Hepatocyte (in vitro differentiated cells): ENCODE data around the gene GFM1. TPM values are rescaled to one million over a fixed set of nuclear protein-coding genes. Genes with fewer than 3 reads are reported as not detected.

Experiments used
- DNase-seq: peaks from one replicate; pipeline ENCODE4 v3.0.0-alpha.2; 2016; ENCODE audit warnings: low spot score
- H2AFZ ChIP-seq: fragments of 200-600 bp; sonication (generic); 2 replicates; pipeline ENCODE4 v1.6.0; 2016; ENCODE audit warnings: antibody characterized with exemption, mild to moderate bottlenecking
- H3K27ac ChIP-seq: fragments of 200-600 bp; sonication (generic); 2 replicates; pipeline ENCODE4 v1.5.1; 2016; ENCODE audit warnings: mild to moderate bottlenecking
- H3K27me3 ChIP-seq: fragments of 200-600 bp; sonication (generic); 2 replicates; pipeline ENCODE4 v1.6.1; 2016
- H3K36me3 ChIP-seq: fragments of 200-600 bp; sonication (generic); replicated peaks from 2 replicates; pipeline ENCODE4 v1.5.1; 2016; ENCODE audit warnings: low read depth; ENCODE audit not compliant: insufficient read depth
- H3K4me1 ChIP-seq: fragments of 200-600 bp; sonication (generic); 2 replicates; pipeline ENCODE4 v1.5.1; 2016; ENCODE audit warnings: mild to moderate bottlenecking, moderate library complexity; ENCODE audit not compliant: insufficient read depth
- H3K4me2 ChIP-seq: fragments of 200-600 bp; sonication (generic); 2 replicates; pipeline ENCODE4 v1.6.0; 2016
- H3K4me3 ChIP-seq: fragments of 200-600 bp; sonication (generic); 2 replicates; pipeline ENCODE4 v1.5.1; 2016; ENCODE audit warnings: mild to moderate bottlenecking
- H3K79me2 ChIP-seq: fragments of 200-600 bp; sonication (generic); 2 replicates; pipeline ENCODE4 v1.6.0; 2017; ENCODE audit warnings: mild to moderate bottlenecking
- H3K9me2 ChIP-seq: fragments of 200-600 bp; sonication (generic); replicated peaks from 2 replicates; pipeline ENCODE4 v1.6.0; 2017; ENCODE audit warnings: mild to moderate bottlenecking; ENCODE audit not compliant: insufficient read depth
- H3K9me3 ChIP-seq: fragments of 200-600 bp; sonication (generic); 2 replicates; pipeline ENCODE4 v1.5.1; 2016; ENCODE audit warnings: low read depth, mild to moderate bottlenecking
- H4K20me1 ChIP-seq: fragments of 200-600 bp; sonication (generic); 2 replicates; pipeline ENCODE4 v1.6.0; 2016; ENCODE audit warnings: mild to moderate bottlenecking; ENCODE audit not compliant: insufficient read depth, poor library complexity, severe bottlenecking
- CTCF ChIP-seq: fragments of 200-600 bp; sonication (generic); IDR thresholded peaks from 2 replicates; pipeline ENCODE4 v1.5.1; 2016; ENCODE audit warnings: antibody characterized with exemption, mild to moderate bottlenecking; ENCODE audit not compliant: poor library complexity
- EZH2 ChIP-seq: fragments of 200-600 bp; sonication (generic); IDR thresholded peaks from 2 replicates; pipeline ENCODE4 v1.6.1; 2016; ENCODE audit warnings: antibody characterized with exemption, mild to moderate bottlenecking, borderline replicate concordance
- EZH2phosphoT487 ChIP-seq: fragments of 200-600 bp; sonication (generic); IDR thresholded peaks from one replicate; pipeline ENCODE4 v1.6.1; 2018; ENCODE audit warnings: antibody characterized with exemption, mild to moderate bottlenecking, low read depth, moderate library complexity; ENCODE audit not compliant: unreplicated experiment, severe bottlenecking
- WGBS: methylation state at CpG from one replicate; pipeline ENCODE4 v1.1.6; 2016; ENCODE audit warnings: low lambda C conversion rate; ENCODE audit errors: missing lambda C conversion rate; 5-methylcytosine and 5-hydroxymethylcytosine counted together
- polyA plus RNA-seq: library from polyadenylated mRNA; unstranded; fragments of >200 nt; fragmentation: Nextera tagmentation; extraction: Ambion mirVana; gene quantifications from 2 replicates; pipeline ENCODE4 v1.2.1, GENCODE V29; 2016
- total RNA-seq: library from RNA; depleted of rRNA; stranded (reverse); fragments of >200 nt; gene quantifications from 2 replicates; pipeline ENCODE4 v1.2.3, GENCODE V29; 2014

The GFM1 gene
- total and polyA plus RNA-seq, 2 experiments from 2014 or later, result 28.0 to 60.0 TPM

GRCh38 chr3:158723991-158724390 is 79.7 kb downstream of the GFM1 start:
- Histone ChIP-seq H4K20me1 (no peaks in the 10 kb centered on the region), H3K27me3 (no peaks in the 10 kb centered on the region), H3K4me3 (no peak overlapping the region), H2AFZ (no peak overlapping the region), H3K4me1 (peaks cover 31% of the 10 kb centered on the region), H3K4me2 (peak overlapping the region; percentile 32), H3K27ac (peak overlapping the region; percentile 95), H3K9me2 (no peaks in the 10 kb centered on the region), H3K79me2 (peaks cover 2% of the 10 kb centered on the region), H3K9me3 (no peaks in the 10 kb centered on the region), H3K36me3 (no peaks in the 10 kb centered on the region)
- 87% methylated on average over 7 of the region's 7 CpGs for WGBS
- TF ChIP-seq CTCF (no peak), EZH2 (no peak), EZH2phosphoT487 (no peak)
- no peak for DNase-seq

DNA sequence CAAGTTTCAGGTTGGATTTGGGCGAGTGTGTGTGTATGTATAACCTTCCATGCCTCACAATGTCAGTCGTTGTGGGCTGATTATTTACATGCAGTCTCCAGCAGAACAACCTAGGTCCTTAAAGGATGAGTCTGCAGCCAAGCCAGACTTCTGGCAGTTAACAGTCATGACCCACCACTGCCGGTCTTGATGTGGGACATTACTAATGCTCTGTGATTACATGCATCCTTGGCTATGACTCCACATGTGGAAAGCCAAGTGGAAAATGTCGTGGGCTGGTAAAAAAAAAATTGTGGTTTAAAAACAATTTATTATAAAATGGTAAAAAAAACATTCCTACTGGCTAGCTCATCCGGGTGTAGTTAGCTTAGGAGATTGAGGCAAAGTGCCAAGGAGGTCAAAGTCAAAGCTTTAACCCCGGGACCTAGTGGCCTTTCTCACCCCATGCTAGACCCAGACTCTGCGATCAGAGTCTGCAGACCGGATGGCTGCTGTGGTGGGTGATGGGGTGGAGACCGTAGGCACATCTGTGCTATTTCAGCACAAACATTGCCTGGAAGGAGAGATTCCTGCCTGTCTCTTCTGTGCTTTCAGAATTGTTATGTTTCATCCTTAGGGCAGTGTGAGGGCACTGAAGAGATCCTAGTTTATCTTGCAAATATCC is 81.2 kb downstream of the GFM1 start:
- peak overlapping the region; percentile 95 for H3K27ac ChIP-seq
- no peaks in the 10 kb centered on the region for H3K27me3 ChIP-seq
- H3K4me1 ChIP-seq, result peaks cover 31% of the 10 kb centered on the region
- TF ChIP-seq CTCF (no peak), EZH2 (no peak), EZH2phosphoT487 (no peak)
- no peaks in the 10 kb centered on the region for H3K9me3 ChIP-seq
- H3K36me3 ChIP-seq, result no peaks in the 10 kb centered on the region
- no peak overlapping the region for H3K4me3 ChIP-seq
- peak overlapping the region; percentile 32 for H3K4me2 ChIP-seq
- H2AFZ ChIP-seq, result no peak overlapping the region
- peaks cover 4% of the 10 kb centered on the region for H3K79me2 ChIP-seq
- no peaks in the 10 kb centered on the region for H3K9me2 ChIP-seq
- H4K20me1 ChIP-seq, result no peaks in the 10 kb centered on the region
- WGBS, result 45% methylated on average over 9 of the region's 9 CpGs
- DNase-seq, result peak; percentile 60

- Histone ChIP-seq H3K4me1 (peaks cover 38% of the 10 kb centered on the region), H2AFZ (no peak overlapping the region), H3K27me3 (no peaks in the 10 kb centered on the region), H3K36me3 (no peaks in the 10 kb centered on the region), H3K4me2 (peak overlapping the region; percentile 57), H3K9me2 (no peaks in the 10 kb centered on the region), H3K4me3 (no peak overlapping the region), H4K20me1 (no peaks in the 10 kb centered on the region), H3K79me2 (peaks cover 9% of the 10 kb centered on the region), H3K27ac (peak overlapping the region; percentile 95), H3K9me3 (no peaks in the 10 kb centered on the region)
- DNase-seq, result peak; percentile 86
- WGBS, result 36% methylated on average over 10 of the region's 10 CpGs
- TF ChIP-seq EZH2 (no peak), CTCF (peak; percentile 94), EZH2phosphoT487 (no peak)
Measured at GRCh38 chr3:158727206-158728060, 83.1 kb downstream of the GFM1 start.
